Nephron progenitor cell (in vitro differentiated cells): Measurements from ENCODE around the gene ORM1.

Source experiments
- DNase-seq: peaks from one replicate; pipeline ENCODE4 v3.0.0; 2021
- H3K27ac Mint-ChIP-seq: 2 replicates; pipeline ENCODE4 v1.8.0; 2021; ENCODE audit warnings: mild to moderate bottlenecking, moderate library complexity, mixed read lengths
- H3K27me3 Mint-ChIP-seq: 2 replicates; pipeline ENCODE4 v1.8.0; 2021; ENCODE audit warnings: mild to moderate bottlenecking, low read depth, mixed read lengths; ENCODE audit not compliant: poor library complexity
- H3K36me3 Mint-ChIP-seq: 2 replicates; pipeline ENCODE4 v1.8.0; 2021; ENCODE audit warnings: low read depth, mixed read lengths
- H3K4me1 Mint-ChIP-seq: 2 replicates; pipeline ENCODE4 v1.8.0; 2021; ENCODE audit warnings: mixed read lengths
- H3K4me3 Mint-ChIP-seq: 2 replicates; pipeline ENCODE4 v1.8.0; 2021; ENCODE audit warnings: mild to moderate bottlenecking, moderate library complexity, mixed read lengths
- H3K9me3 Mint-ChIP-seq: 2 replicates; pipeline ENCODE4 v1.8.0; 2021; ENCODE audit warnings: mild to moderate bottlenecking, moderate library complexity, mixed read lengths
- CTCF ChIP-seq: fragments of 200-600 bp; sonication (generic); IDR thresholded peaks from 2 replicates; pipeline ENCODE4 v1.5.0; 2021; ENCODE audit warnings: antibody characterized with exemption

ORM1 gene

GRCh38 chr9:114312513-114312875 lies 10.4 kb upstream of the ORM1 start:
- H3K27me3 Mint-ChIP-seq: peaks cover 5% of the 10 kb centered on the region
- H3K36me3 Mint-ChIP-seq: peaks cover 31% of the 10 kb centered on the region
- no peak for DNase-seq
- H3K4me1 Mint-ChIP-seq: peaks cover 8% of the 10 kb centered on the region
- H3K4me3 Mint-ChIP-seq: no peak overlapping the region
- H3K27ac Mint-ChIP-seq: no peak overlapping the region
- H3K9me3 Mint-ChIP-seq: no peaks in the 10 kb centered on the region
- no peak for TF ChIP-seq CTCF

GRCh38 chr9:114313186-114313585 lies 9.7 kb upstream of the ORM1 start:
- no peak for DNase-seq
- H3K27me3 Mint-ChIP-seq: peaks cover 5% of the 10 kb centered on the region
- H3K9me3 Mint-ChIP-seq: no peaks in the 10 kb centered on the region
- peaks cover 31% of the 10 kb centered on the region for H3K36me3 Mint-ChIP-seq
- H3K4me3 Mint-ChIP-seq: no peak overlapping the region
- no peak overlapping the region for H3K27ac Mint-ChIP-seq
- H3K4me1 Mint-ChIP-seq: peaks cover 8% of the 10 kb centered on the region
- TF ChIP-seq CTCF: no peak

- no peak overlapping the region for H3K27ac Mint-ChIP-seq
- peaks cover 8% of the 10 kb centered on the region for H3K27me3 Mint-ChIP-seq
- H3K4me1 Mint-ChIP-seq: peaks cover 8% of the 10 kb centered on the region
- no peaks in the 10 kb centered on the region for H3K9me3 Mint-ChIP-seq
- H3K36me3 Mint-ChIP-seq: peaks cover 31% of the 10 kb centered on the region
- H3K4me3 Mint-ChIP-seq: no peak overlapping the region
- TF ChIP-seq CTCF: no peak
- no peak for DNase-seq
Observed at GRCh38 chr9:114314256-114314867, 8.5 kb upstream of the ORM1 start.

GRCh38 chr9:114314881-114315722 lies 7.8 kb upstream of the ORM1 start:
- no peak for TF ChIP-seq CTCF
- H3K27me3 Mint-ChIP-seq: peaks cover 8% of the 10 kb centered on the region
- no peak overlapping the region for H3K4me3 Mint-ChIP-seq
- no peak for DNase-seq
- no peaks in the 10 kb centered on the region for H3K9me3 Mint-ChIP-seq
- peaks cover 24% of the 10 kb centered on the region for H3K36me3 Mint-ChIP-seq
- H3K4me1 Mint-ChIP-seq: peaks cover 7% of the 10 kb centered on the region
- H3K27ac Mint-ChIP-seq: no peak overlapping the region

- H3K4me3 Mint-ChIP-seq: no peak overlapping the region
- H3K36me3 Mint-ChIP-seq: peaks cover 17% of the 10 kb centered on the region
- peaks cover 4% of the 10 kb centered on the region for H3K4me1 Mint-ChIP-seq
- H3K9me3 Mint-ChIP-seq: no peaks in the 10 kb centered on the region
- no peak overlapping the region for H3K27ac Mint-ChIP-seq
- DNase-seq: no peak
- TF ChIP-seq CTCF: no peak
- peaks cover 8% of the 10 kb centered on the region for H3K27me3 Mint-ChIP-seq
Observed at GRCh38 chr9:114315723-114316363, 7.1 kb upstream of the ORM1 start.
